Epidermal melanocyte (primary cell): ENCODE results near the gene ADGRE2.
"Not testable (repeated sequence)": the region's sequence is repeated elsewhere in the genome, so short reads cannot be mapped to it uniquely, and the experiment has no call there.

ENCODE experiments used
- DNase-seq: peaks from one replicate; pipeline ENCODE4 v3.0.0; 2011; ENCODE audit warnings: low spot score; ENCODE audit not compliant: insufficient read length

ADGRE2 gene

DNA sequence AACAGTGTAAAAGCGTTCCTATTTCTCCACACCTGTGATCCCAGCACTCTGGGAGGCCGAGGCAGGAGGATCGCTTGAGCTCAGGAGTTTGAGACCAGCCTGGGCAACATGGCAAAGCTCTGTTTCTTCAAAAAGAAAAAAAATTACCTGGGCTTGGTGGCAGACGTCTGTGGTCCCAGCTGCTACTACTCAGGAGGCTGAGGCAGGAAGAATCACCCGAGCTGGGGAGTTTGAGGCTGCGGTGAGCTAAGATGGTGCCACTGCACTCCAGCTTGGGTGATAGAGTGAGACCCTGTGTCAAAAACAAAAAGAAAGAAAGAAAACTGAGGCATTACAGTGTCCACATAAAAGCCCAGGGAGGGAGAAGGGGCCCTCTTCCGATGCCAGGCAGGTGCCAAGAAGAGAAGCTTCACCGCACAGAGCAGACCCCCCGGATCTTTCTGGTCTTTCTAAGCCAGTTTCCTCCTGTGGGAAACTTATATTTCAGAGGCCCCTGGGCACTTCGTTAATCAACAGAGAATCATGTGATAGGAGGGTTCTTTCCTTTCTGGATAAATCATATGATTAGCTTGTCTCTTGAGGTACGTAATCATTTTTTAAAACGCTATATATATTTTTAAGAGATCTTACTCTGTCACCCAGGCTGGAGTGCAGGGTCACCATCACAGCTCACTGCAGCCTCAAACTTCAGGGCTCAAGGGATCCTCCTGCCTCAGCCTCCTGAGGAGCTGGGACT, at the start of gene ADGRE2:
Gene ADGRE2 (minus strand): TSS at position 451 of the 736 bp plus-strand sequence. CDS start 1,804 bp downstream, outside the sequence.
- DNase-seq: not testable (repeated sequence)

DNA sequence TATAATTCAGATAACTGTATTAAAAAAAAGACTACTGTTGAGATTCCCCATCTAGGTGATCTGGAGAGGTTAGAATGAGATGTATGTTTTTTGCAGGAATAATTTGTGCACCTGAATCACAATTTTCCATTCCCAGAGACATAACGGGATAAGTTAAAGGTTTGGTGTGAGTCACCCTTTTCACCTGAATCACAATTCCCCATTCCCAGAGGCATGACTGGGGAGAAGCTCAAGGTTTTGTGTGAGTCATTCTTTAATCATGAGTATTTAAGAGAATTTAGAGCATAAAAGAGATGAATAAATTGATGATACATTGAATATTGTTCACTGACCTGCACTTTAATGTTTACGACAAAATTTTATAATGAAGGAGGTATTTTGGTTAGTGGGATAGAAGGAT, 47.6 kb upstream of the ADGRE2 start:
- DNase-seq: no peak

DNA sequence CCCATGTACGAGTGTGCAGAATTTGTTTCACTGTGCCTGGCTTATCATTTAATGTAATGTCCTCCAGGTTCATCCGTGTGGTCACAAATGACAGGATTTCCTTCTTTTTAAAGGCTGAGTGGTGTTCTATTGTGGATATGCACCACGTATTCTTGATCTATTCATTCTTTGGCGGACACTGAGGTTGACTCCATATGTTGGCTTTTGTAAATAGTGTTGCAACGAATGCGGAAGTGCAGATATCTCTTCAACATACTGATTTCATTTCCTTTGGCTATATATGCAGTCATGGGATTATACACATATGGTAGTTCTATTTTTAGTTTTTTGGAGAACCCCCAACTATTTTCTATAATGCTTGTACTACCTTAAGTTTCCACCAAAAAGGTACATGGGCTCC, 43.6 kb upstream of the ADGRE2 start:
- DNase-seq: no peak

DNA sequence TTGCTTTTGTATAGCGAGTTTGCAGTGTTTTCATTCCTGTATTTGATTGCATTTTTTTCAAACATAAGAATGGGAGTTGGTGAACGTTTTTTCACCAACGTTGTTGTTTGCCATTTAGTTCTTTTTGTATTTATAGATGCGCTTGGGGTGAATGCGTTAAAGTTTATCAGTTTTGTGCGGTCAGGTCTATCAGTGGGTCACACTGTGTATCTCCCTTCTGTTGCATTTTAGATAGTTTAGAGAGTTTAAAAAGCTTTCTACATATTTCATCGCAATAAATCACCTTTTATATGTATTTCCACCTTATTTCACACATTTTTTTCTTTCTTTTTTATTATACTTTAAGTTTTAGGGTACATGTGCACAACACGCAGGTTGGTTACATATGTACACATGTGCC, 40.2 kb upstream of the ADGRE2 start:
- no peak for DNase-seq

DNA sequence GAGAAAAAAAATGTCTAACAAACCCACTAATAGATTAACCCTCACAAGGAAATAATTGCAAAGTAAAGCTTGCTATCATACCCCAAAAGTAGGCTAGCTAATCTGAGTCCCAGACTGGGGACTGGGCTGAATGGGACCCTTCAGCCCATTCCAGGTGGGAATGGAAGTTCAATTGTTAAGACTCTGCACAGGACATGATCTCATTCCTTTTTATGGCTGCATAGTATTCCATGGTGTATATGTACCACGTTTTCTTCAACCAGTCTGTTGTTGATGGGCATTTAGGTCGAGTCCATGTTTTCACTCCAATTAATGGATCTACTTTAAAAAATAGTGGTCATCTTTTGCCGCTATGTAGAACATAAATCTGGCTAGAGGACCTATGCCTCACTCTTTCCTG, 38.7 kb upstream of the ADGRE2 start:
- DNase-seq: no peak

DNA sequence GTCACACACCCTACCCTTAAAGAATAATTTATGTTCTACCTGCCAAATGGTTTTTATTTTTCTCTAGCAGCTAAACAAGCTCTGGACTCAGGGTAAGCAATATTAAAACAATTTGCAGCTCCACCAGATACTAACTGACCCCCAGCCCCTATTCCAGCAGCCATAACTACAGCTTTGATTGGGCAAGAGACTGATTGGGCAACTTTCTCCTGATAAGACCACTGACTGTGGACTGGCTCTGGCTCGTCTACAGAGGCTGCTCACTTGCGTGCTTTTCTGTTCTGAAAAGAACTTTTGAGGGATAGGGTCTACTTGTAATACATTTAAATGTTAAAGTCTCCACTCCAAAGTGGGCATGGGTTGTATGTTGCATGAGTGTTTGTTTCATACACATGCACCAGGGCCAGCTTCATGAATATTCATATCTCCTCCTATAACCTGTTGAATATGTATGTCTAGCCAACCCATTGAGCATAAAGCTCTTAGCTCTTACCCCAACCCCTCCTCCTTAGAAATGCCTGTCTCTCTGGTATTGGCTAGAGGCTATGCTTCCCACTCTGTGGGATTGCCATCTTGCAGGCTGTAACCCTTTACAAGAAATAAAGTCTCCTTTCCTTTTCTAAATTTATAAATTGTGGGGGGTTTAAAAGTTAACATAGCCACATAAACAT, 36.8 kb upstream of the ADGRE2 start:
- no peak for DNase-seq

DNA sequence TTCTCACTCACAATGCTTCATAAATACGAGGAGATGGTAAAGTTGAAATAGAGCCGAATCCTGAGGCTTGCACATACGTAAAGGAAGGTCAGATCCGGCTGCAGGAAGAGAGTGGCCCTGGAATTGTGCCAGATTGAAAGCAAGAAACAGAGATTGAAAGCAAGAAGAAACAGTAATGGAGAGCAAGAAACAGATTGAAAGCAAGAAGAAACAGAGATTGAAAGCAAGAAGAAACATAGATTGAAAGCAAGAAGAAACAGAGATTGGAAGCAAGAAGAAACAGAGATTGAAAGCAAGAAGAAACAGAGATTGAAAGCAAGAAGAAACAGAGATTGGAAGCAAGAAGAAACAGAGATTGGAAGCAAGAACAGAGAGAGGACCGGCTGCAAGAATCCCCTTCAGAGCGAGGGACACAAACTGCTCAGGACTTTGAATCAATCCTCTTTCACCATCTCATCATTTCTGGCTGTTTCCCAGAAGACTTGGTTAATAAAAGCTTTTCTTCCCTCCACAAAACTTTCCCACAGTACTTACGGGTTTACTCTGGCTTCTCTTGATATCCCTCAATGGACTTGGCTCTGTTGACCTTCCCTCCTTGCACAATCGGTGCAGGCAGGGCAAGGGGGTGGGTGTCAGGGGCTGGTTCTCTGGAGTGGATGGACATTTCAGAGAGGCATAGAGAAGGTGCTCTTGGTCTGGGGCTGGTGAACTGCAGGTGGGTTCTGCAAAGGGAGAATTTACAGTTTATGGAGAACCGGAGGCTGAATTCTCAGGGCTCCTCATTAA, 31.1 kb upstream of the ADGRE2 start:
- DNase-seq: no peak

DNA sequence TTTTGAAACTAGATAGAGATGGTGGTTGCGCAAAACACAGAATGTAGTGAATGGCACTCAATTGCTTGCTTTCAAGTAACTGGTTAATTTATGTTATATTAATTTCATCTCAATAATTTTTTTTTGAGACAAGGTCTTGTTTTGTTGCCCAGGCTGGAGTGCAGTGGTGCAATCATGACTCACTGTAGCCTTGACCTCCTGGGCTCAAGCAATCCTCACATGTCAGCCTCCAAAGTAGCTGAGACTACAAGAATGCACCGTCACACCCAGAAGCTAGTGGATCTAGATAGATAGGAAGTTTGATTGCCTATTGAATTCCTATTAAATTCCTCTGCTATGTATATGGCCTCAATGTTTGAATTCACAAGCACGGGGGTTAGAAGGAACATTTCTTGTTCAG, 26.4 kb upstream of the ADGRE2 start:
- DNase-seq: no peak

DNA sequence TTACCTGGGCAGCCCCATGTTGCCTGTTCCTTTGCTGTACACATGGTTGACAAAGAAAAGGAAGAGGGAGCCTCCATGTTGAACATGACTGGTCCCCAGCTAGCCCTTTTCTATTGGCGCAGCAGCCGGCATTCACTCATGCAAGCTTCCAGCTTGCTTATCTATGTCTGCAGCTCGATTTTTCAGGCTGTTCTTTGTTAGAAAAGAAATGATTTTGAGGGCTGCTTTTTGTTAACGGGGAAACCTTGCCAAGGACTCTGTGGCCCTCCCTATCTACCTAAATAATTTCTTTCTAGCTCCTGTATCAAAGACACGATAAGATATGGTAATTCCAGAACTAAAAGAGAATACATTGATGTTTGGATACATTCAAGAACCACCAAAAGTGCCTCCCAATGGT, 20.4 kb upstream of the ADGRE2 start:
- DNase-seq: no peak

DNA sequence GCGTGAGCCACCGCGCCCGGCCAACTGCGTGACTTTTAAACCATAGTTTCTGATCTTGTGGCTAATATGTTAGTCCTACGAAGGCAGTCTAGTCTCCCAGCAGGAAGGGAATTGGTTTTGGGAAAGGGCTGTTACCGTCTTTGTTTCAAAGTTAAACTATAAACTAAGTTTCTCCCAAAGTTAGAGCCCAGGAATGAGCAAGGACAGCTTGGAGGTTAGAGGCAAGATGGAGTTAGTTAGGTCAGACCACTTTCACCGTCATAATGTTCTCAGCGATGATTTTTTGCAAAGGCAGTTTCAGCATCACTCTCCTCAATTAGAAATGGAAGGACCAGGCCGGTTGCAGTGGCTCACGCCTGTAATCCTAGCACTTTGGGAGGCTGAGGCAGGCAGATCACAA, 17.7 kb upstream of the ADGRE2 start:
- no peak for DNase-seq

DNA sequence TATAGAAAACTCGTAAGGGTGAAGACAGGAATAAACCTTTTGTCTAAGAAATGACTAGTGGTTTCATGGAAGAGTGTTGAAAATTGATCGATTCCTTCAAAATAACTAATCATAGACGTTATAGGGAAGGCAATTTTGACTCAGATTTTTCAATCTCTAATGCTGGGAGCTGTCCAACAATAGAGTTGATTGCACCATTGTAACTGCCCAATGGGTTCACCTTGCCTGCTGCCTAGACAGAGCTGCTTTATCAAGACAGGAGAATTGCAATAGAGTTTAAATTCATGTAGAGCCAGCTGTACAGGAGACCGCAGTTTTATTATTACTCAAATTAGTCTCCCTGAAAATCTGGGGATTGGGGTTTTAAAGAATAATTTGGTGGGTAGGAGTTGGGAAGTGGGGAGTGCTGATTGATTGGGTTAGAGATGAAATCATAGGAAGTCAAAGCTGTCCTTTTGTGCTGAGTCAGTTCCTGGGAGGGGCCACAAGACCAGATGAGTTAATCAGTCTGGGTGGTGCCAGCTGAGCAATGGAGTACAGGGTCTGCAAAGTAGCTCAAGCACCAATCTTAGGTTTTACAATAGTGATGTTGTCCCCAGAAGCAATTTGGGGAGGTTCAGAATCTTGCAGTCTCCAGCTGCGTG, 16.8 kb upstream of the ADGRE2 start:
- DNase-seq: no peak

DNA sequence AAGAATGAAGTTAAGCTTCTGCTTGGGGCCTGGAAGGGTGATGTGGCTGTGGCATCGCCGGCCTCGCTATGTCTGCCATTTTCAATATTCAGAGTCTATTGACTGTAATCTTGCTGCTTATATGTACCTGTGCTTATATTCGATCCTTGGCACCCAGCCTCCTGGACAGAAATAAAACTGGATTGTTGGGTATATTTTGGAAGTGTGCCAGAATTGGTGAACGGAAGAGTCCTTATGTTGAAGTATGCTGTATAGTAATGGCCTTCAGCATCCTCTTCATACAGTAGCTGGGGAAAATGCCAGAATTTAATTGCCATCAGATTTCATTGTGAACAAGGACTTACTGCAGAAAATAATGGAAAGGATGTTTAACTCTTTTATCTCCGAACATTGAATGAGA, 13.9 kb upstream of the ADGRE2 start:
- DNase-seq: not testable (repeated sequence)

DNA sequence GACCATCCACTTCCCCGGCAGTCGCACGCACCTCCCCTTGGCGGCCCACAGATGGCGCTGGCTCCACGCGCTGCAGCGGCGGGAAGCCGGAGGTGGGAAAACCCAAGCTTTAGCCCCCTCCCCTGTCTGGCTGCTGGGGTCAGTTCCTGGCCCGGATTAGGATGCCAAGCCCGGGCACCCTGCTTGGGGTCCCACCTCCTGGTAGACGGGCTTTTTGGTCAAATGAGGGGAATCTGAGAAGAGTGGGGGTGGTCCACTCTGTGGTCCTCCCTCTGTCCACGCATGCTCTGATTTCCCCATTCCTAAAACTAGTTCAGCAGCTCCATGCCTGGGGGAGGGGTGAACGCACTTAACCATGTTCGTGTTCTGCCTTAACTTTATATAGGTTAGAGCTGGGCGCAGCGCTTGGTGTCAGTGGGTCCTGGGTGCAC, 8.1 kb upstream of the ADGRE2 start:
- no peak for DNase-seq

DNA sequence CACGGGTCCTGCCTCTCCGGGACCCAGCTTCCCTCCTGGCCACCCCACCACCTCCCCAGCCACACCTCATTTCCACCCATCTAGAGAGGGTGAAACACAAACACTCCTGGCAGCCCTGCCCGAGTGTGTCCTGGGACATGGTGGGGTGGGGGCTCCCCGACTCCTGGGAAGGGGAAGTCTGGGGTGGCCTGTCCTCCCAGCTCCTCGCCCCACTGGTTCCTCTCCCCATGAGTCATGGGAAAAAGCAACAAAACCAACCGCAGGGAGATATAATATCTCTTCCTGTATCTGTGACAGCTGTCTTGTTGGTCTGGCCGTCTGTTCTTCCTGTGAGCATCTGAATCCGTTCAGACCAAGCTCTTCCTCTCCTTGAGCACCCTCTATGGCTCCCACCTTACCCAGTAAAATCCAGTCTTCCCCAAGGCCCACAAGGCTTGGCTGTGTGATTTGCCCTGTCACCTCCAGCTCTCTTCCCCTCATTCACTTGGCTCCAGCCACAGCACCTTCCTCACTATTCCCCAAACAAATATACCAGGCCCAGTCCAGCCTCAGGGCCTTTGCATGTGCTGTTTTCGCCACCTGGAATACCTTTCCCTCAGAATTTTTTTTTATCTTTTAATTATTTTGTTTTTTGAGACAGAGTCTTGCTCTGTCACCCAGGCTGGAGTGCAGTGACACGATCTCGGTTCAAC, 6.9 kb upstream of the ADGRE2 start:
- DNase-seq: not testable (repeated sequence)

DNA sequence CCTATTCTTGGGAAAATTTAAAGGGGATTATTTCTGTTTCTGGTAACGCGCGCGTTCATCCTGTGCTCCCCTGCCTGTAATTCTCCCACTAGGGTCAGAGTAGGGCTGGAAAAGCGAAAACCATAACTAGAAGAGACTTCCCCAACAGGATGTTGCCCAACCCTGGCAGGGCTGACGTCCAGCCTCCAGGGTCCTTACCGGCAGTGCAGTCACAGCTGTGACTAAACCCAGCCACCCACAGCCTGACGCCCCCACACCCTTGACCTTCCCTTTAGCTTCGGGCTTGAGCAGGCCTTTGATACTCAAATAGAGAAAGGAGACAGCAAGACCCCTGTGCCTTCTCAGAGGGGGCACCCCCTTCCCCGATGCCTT, 6.4 kb upstream of the ADGRE2 start:
- not testable (repeated sequence) for DNase-seq

DNA sequence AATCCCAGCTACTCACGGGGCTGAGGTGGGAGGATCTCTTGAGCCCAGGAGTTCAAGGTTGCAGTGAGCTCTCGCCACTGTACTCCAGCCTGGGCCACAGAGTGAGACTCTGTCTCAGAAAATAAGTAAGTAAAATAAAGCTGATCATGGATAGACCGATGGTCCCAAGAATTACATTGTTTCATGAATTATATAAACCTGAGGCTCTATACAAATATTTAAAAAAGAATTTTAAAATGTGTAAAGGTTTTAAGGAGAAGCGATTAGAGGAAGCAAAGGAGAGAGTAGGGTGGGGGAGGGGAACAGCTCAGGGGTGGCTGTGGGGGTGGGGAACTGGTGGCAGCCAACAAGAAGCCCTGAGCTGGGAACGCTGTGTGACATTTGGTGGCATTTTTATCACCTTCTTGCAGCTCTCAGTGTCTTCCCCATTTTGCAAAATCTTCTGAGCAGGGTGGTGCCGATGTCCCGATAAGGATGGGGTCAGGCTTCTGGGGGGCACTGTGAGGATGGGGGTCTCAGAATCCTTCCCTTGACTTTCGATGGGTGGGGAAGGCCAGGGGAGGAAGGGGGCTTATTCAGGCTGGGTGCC, 5.1 kb upstream of the ADGRE2 start:
- not testable (repeated sequence) for DNase-seq

DNA sequence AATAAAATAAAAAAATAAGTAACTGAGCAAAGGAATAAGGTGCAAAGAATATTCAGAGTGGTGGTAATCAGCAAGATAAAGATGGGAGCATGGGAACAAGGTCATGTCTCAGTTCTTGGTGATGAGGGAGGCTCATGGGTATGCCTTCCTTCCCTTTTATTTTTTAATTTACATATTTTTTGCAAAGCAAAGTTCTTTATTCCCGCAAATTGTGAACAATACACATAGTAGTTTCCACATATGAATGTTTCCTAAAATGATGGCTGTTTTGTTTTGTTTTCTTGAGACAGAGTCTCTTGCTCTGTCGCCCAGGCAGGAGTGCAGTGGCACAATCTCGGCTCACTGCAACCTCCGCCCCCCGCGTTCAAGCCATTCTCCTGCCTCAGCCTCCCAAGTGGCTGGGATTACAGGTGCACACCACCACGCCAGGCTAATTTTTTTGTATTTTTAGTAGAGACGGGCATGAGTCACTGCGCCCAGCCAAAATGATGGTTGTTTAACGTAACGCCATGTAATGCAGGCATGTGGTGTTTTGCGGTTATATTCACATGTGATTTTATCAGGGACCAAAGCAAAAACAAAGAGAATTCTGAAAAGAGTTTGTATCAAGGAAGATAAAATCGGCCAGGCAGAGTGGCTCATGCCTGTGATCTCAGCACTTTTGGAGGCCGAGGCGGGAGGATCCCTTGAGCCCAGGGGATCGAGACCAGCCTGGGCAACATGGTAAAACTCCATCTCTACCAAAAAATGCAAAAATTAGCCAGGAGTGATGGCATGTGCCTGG, 4.5 kb upstream of the ADGRE2 start:
- DNase-seq: no peak

DNA sequence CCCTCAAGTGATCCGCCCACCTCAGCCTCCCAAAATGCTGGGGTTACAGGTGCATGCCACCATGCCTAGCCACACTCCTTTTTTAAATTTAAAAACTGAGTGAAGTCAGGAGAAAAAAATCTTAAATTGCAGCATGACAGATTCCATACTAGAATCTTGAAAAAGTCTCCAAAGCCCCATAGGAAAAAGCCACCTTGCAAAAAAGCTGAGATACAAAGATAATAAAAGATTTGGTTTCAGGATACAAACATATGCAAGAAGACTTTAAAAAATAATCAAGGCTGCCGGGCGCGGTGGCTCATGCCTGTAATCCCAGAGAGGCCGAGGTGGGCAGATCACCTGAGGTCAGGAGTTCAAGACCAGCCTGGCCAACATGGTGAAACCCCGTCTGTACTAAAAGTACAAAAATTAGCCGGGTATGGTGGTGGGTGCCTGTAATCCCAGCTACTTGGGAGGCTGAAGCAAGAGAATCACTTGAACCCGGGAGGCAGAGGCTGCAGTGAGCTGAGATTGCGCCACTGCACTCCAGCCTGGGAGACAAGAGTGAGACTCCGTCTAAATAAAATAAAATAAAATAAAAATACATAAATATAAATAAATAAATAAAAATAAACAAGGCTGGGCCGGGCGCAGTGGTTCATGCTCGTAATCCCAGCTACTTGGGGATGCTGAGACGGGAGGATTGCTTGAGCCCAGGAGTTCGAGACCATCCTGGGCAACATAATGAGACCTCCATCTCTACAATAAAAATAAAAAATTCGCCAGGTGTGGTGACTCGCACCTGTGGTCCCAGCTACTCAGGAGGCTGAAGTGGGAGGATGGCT, 3.6 kb upstream of the ADGRE2 start:
- not testable (repeated sequence) for DNase-seq

DNA sequence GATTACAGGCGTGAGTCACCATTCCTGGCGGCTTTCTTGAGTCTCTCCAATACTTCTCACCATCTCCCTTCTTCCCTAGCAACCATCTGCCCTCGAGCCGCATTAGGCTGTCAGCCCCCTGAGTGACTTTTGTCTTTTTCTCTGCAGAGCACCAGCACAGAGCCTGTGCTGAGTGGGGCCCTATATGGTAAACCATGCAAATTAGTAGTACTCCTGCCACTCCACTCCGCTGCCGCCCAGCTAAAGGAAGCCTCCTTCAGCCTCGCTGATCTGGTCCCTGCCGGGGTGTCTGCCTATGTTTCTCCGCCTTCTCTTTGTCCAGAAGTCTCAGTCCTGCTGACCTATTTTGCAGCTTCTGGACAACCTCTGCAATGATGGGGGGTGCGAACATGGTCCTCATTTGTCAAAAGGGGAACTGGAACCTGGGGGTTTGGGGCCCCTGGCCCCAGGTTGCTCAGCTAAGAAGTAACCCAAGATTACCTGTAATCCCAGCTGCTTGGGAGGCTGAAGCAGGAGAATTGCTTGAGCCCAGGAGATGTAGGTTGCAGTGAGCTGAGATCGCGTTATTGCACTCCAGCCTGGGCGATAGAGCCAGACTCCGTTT, 2.4 kb upstream of the ADGRE2 start:
- DNase-seq: not testable (repeated sequence)
